GM12878 (cell line): ENCODE data around the gene MGAT5. TPM values are rescaled to one million over a fixed set of nuclear protein-coding genes. Genes with fewer than 3 reads are reported as not detected.

Source experiments
- ATAC-seq: fragments of 200-7000 bp; cut with Tn5 transposase; 3 replicates; pipeline ENCODE4 v1.9.1; 2020; ENCODE audit warnings: mild to moderate bottlenecking, moderate library complexity
- BruUV-seq: library from RNA; stranded (reverse); fragments of 400-500 nt; replicated peaks from 2 replicates; lab custom pipeline; 2021; lab: Mats Ljungman, UMichigan
- CTCF ChIA-PET: fragments of 300-600 bp; sonication (Branson Sonifier 250); formaldehyde crosslinking; extraction: SDS; loops from one replicate; lab custom pipeline; 2021; ENCODE audit warnings: inconsistent platforms; lab: Yijun Ruan, JAX
- POLR2A ChIA-PET: fragments of 350-600 bp; formaldehyde crosslinking; extraction: SDS; loops from one replicate; lab custom pipeline; 2021; ENCODE audit warnings: inconsistent platforms; lab: Charles Lee
- RAD21 ChIA-PET: fragments of 300-600 bp; sonication (Branson Sonifier 250); formaldehyde crosslinking; loops from one replicate; lab custom pipeline; 2023; ENCODE audit warnings: antibody characterized with exemption; ENCODE audit not compliant: unreplicated experiment; lab: Charles Lee
- SMC1A ChIA-PET: fragments of 300-600 bp; sonication (Branson Sonifier 250); formaldehyde crosslinking; loops from one replicate; lab custom pipeline; 2023; ENCODE audit not compliant: unreplicated experiment, uncharacterized antibody; lab: Charles Lee
- DNase-seq: peaks from one replicate; pipeline ENCODE4 v3.0.0-alpha.2; 2011; ENCODE audit warnings: low read depth, low spot score
- FAIRE-seq: peaks from 3 replicates; lab custom pipeline; 2011; peaks lifted over from hg19 to GRCh38; lab: Jason Lieb, UNC
- H2AFZ ChIP-seq: 2 replicates; pipeline ENCODE4 v1.6.0; 2011; ENCODE audit warnings: low read depth, low read length, control low read depth; ENCODE audit not compliant: control insufficient read depth
- H3K27ac ChIP-seq: 2 replicates; pipeline ENCODE4 v1.5.1; 2011; ENCODE audit warnings: control low read depth; ENCODE audit not compliant: control insufficient read depth, insufficient read depth
- H3K27me3 ChIP-seq, 2 experiments: replicated peaks in 1 of 2; 2 replicates each; pipeline versions ENCODE4 v1.6.0 to v1.6.1; 2011; ENCODE audit warnings: low read length in 1 of 2; ENCODE audit not compliant: control insufficient read depth in 2 of 2, insufficient read depth in 2 of 2
- H3K36me3 ChIP-seq, 2 experiments: 2 replicates each; pipeline ENCODE4 v1.5.1; 2011; ENCODE audit warnings: low read length in 1 of 2; ENCODE audit not compliant: control insufficient read depth in 2 of 2, insufficient read depth in 2 of 2
- H3K4me1 ChIP-seq: 2 replicates; pipeline ENCODE4 v1.6.1; 2011; ENCODE audit warnings: mild to moderate bottlenecking, low read length, moderate library complexity, mixed read lengths; ENCODE audit not compliant: control insufficient read depth, insufficient read depth
- H3K4me2 ChIP-seq: 2 replicates; pipeline ENCODE4 v1.6.0; 2011; ENCODE audit warnings: control low read depth; ENCODE audit not compliant: control insufficient read depth, insufficient read depth
- H3K4me3 ChIP-seq: fragments of 200-600 bp; sonication (generic); 2 replicates; pipeline ENCODE4 v1.5.1; 2016
- H3K79me2 ChIP-seq: 2 replicates; pipeline ENCODE4 v1.6.0; 2011; ENCODE audit warnings: low read length; ENCODE audit not compliant: control insufficient read depth, insufficient read depth
- H3K9ac ChIP-seq: 2 replicates; pipeline ENCODE4 v1.8.0; 2011; ENCODE audit warnings: low read length, control low read depth, mixed read lengths; ENCODE audit not compliant: control insufficient read depth, insufficient read depth
- H3K9me3 ChIP-seq: replicated peaks from 3 replicates; pipeline ENCODE4 v1.5.1; 2011; ENCODE audit warnings: mild to moderate bottlenecking, low read length; ENCODE audit not compliant: control insufficient read depth, insufficient read depth
- H4K20me1 ChIP-seq: 2 replicates; pipeline ENCODE4 v1.6.0; 2011; ENCODE audit not compliant: control insufficient read depth, insufficient read depth
- ATF2 ChIP-seq: IDR thresholded peaks from 2 replicates; pipeline ENCODE4 v1.6.1; 2012; ENCODE audit warnings: low read length, inconsistent platforms
- ATF3 ChIP-seq: IDR thresholded peaks from 2 replicates; pipeline ENCODE4 v1.6.1; 2011; ENCODE audit warnings: low read depth, mild to moderate bottlenecking, low read length, moderate library complexity, borderline replicate concordance; ENCODE audit errors: extremely low read depth
- ATF7 ChIP-seq: fragments of 450-650 bp; IDR thresholded peaks from 2 replicates; pipeline ENCODE4 v1.6.1; 2016; ENCODE audit warnings: low read depth, mild to moderate bottlenecking
- BHLHE40 ChIP-seq, 2 experiments: fragments of 450-650 bp in 1 of 2; IDR thresholded peaks; 2 replicates each; pipeline ENCODE4 v1.6.1; 2011 to 2017; ENCODE audit warnings: low read depth in 2 of 2, borderline replicate concordance in 1 of 2, improper control_type of control experiment in 1 of 2, low read length in 1 of 2, mild to moderate bottlenecking in 1 of 2
- EED ChIP-seq: sonication (generic); IDR thresholded peaks from 2 replicates; pipeline ENCODE4 v1.6.1; 2016; ENCODE audit warnings: antibody characterized with exemption, low read depth
- HDGF ChIP-seq: fragments of 450-650 bp; IDR thresholded peaks from 2 replicates; pipeline ENCODE4 v1.6.1; 2016; ENCODE audit warnings: antibody characterized with exemption
- MEF2A ChIP-seq: IDR thresholded peaks from 2 replicates; pipeline ENCODE4 v1.6.1; 2011; ENCODE audit warnings: low read depth, mild to moderate bottlenecking, low read length, moderate library complexity; ENCODE audit not compliant: insufficient read depth
- MTA3 ChIP-seq: IDR thresholded peaks from 2 replicates; pipeline ENCODE4 v1.6.1; 2012; ENCODE audit warnings: low read length, inconsistent platforms, borderline replicate concordance
- SMAD1 ChIP-seq: fragments of 450-650 bp; IDR thresholded peaks from 2 replicates; pipeline ENCODE4 v1.6.1; 2018; ENCODE audit warnings: mild to moderate bottlenecking, low read depth; ENCODE audit not compliant: partially characterized antibody
- SMAD5 ChIP-seq: IDR thresholded peaks from 2 replicates; pipeline ENCODE4 v1.6.1; 2016; ENCODE audit warnings: antibody characterized with exemption, low read depth
- TAF1 ChIP-seq: IDR thresholded peaks from 2 replicates; pipeline ENCODE4 v1.6.1; 2011; ENCODE audit warnings: mild to moderate bottlenecking, low read depth, low read length, borderline replicate concordance
- ZNF24 ChIP-seq: fragments of 450-650 bp; IDR thresholded peaks from 2 replicates; pipeline ENCODE4 v1.6.1; 2017; ENCODE audit warnings: antibody characterized with exemption, mild to moderate bottlenecking
- WGBS: methylation state at CpG from one replicate; pipeline ENCODE4 v1.1.6; 2016; ENCODE audit warnings: low lambda C conversion rate; ENCODE audit not compliant: insufficient replicate concordance, insufficient coverage; ENCODE audit errors: missing lambda C conversion rate; 5-methylcytosine and 5-hydroxymethylcytosine counted together
- in situ Hi-C: fragments of 300-500 bp; cut with MboI; formaldehyde crosslinking; loops from 9 replicates; pipeline ENCODE4 v1.14.3; 2018; ENCODE audit warnings: mixed read lengths
- intact Hi-C: fragments of 100-400 bp; cut with micrococcal nuclease; formaldehyde crosslinking; loops from one replicate; pipeline ENCODE4 v1.14.2; 2022; ENCODE audit not compliant: unreplicated experiment
- polyA plus RNA-seq, 11 experiments: library from polyadenylated mRNA; depleted of rRNA in 4 of 11; unstranded in 6 of 11; stranded (reverse) in 5 of 11; fragments of >200 nt; fragmentation: Nextera tagmentation in 4 of 11; fragmentation: Illumina TruSeq in 1 of 11; extraction: Ambion mirVana in 4 of 11; extraction: Trizol in 1 of 11; gene quantifications; 1 replicate in 1 of 11; 2 replicates in 10 of 11; pipeline versions ENCODE4 v1.2.1 to v1.2.3, GENCODE V29; 2011 to 2016; ENCODE audit warnings: inconsistent platforms in 2 of 11, missing spikeins in 2 of 11, low read depth in 1 of 11
- total RNA-seq, 4 experiments: library from RNA; depleted of rRNA in 3 of 4; stranded (reverse); fragments of >200 nt in 3 of 4; fragmentation: Illumina TruSeq in 1 of 4; extraction: Trizol in 1 of 4; gene quantifications; 2 replicates each; pipeline versions ENCODE4 v1.2.1 to v1.2.3, GENCODE V29; 2013 to 2021
- TF ChIP-seq, protein P1 (sequence below): fragments of 150-350 bp; IDR thresholded peaks from 2 replicates; pipeline ENCODE4 v1.6.1; 2016; ENCODE audit warnings: low read depth, low read length
- TF ChIP-seq, protein P2 (sequence below): fragments of 150-350 bp; IDR thresholded peaks from 2 replicates; pipeline ENCODE4 v1.6.1; 2014; ENCODE audit warnings: mild to moderate bottlenecking, low read depth, low read length

MGAT5 gene
- total and polyA plus RNA-seq, 10 of the 15 experiments (the other 5 are each of a cell fraction or from before 2014, with no cell fraction given) = 4.9 to 104 (median 36.2) TPM

- TF ChIP-seq, protein P1, sequence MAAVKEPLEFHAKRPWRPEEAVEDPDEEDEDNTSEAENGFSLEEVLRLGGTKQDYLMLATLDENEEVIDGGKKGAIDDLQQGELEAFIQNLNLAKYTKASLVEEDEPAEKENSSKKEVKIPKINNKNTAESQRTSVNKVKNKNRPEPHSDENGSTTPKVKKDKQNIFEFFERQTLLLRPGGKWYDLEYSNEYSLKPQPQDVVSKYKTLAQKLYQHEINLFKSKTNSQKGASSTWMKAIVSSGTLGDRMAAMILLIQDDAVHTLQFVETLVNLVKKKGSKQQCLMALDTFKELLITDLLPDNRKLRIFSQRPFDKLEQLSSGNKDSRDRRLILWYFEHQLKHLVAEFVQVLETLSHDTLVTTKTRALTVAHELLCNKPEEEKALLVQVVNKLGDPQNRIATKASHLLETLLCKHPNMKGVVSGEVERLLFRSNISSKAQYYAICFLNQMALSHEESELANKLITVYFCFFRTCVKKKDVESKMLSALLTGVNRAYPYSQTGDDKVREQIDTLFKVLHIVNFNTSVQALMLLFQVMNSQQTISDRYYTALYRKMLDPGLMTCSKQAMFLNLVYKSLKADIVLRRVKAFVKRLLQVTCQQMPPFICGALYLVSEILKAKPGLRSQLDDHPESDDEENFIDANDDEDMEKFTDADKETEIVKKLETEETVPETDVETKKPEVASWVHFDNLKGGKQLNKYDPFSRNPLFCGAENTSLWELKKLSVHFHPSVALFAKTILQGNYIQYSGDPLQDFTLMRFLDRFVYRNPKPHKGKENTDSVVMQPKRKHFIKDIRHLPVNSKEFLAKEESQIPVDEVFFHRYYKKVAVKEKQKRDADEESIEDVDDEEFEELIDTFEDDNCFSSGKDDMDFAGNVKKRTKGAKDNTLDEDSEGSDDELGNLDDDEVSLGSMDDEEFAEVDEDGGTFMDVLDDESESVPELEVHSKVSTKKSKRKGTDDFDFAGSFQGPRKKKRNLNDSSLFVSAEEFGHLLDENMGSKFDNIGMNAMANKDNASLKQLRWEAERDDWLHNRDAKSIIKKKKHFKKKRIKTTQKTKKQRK = no peak
- no peak for TF ChIP-seq MEF2A
Observed at GRCh38 chr2:134453476-134453875, 199.6 kb downstream of the MGAT5 start (continued).

GRCh38 chr2:134453973-134454372 lies 200.1 kb downstream of the MGAT5 start:
- ChIA-PET SMC1A (no interaction called here), CTCF (interaction anchor here (1.1 kb wide), 1 partner anchor 569 kb away, joined by 4 read pairs; no protein-coding TSS in a partner anchor), POLR2A (no interaction called here), RAD21 (no interaction called here)
- no peak for TF ChIP-seq SMAD5
- no peak for TF ChIP-seq BHLHE40 (IDR thresholded peaks at IDR 0.05; ENCODE audit: borderline replicate concordance in 1 of 2, low read depth in 2 of 2, low read length in 1 of 2)
- no peak for TF ChIP-seq HDGF
- no peak for TF ChIP-seq ATF2
- TF ChIP-seq SMAD1 = no peak
- no peak for TF ChIP-seq EED
- no peak for TF ChIP-seq ATF7
- TF ChIP-seq TAF1 = no peak
- no peak for TF ChIP-seq ZNF24
- no peak for TF ChIP-seq ATF3
- no peak for TF ChIP-seq MTA3
- TF ChIP-seq, protein P2, sequence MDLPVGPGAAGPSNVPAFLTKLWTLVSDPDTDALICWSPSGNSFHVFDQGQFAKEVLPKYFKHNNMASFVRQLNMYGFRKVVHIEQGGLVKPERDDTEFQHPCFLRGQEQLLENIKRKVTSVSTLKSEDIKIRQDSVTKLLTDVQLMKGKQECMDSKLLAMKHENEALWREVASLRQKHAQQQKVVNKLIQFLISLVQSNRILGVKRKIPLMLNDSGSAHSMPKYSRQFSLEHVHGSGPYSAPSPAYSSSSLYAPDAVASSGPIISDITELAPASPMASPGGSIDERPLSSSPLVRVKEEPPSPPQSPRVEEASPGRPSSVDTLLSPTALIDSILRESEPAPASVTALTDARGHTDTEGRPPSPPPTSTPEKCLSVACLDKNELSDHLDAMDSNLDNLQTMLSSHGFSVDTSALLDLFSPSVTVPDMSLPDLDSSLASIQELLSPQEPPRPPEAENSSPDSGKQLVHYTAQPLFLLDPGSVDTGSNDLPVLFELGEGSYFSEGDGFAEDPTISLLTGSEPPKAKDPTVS = no peak
- Histone ChIP-seq H3K27me3 (no peaks in the 10 kb centered on the region), H3K4me3 (no peak overlapping the region), H3K27ac (no peak overlapping the region), H3K9ac (no peak overlapping the region), H4K20me1 (no peaks in the 10 kb centered on the region), H3K4me2 (no peak overlapping the region), H3K36me3 (peaks cover 3 to 16% of the 10 kb centered on the region in 2 experiments; a peak in 3 of 4 replicates), H3K9me3 (no peaks in the 10 kb centered on the region), H2AFZ (no peak overlapping the region), H3K4me1 (no peaks in the 10 kb centered on the region), H3K79me2 (no peaks in the 10 kb centered on the region)
- BruUV-seq = no TSS peak
- DNase-seq (no peak), ATAC-seq (no peak), FAIRE-seq (no peak)
- in situ Hi-C loops = no loop called here
- intact Hi-C loops = loop anchor here (5.0 kb wide), 1 partner anchor 238 kb away; no protein-coding TSS in a partner anchor
- 93% methylated on average over 10 of the region's 10 CpGs for WGBS
